Calu3 (cell line): ENCODE measurements around the gene EFCAB11. TPM values are rescaled to one million over a fixed set of nuclear protein-coding genes. Genes with fewer than 3 reads are reported as not detected.

Experiments used
- BruUV-seq: library from RNA; stranded (reverse); fragments of 400-500 nt; replicated peaks from 2 replicates; lab custom pipeline; 2021; lab: Mats Ljungman, UMichigan
- CTCF ChIA-PET: fragments of 300-600 bp; sonication (Branson Sonifier 250); formaldehyde crosslinking; loops from one replicate; lab custom pipeline; 2022; ENCODE audit warnings: antibody characterized with exemption; lab: Charles Lee
- DNase-seq: peaks from one replicate; pipeline ENCODE4 v3.0.0; 2022
- H3K27ac Mint-ChIP-seq: one replicate; pipeline ENCODE4 v1.8.0; 2022; ENCODE audit warnings: mixed read lengths; ENCODE audit not compliant: unreplicated experiment
- H3K27me3 Mint-ChIP-seq: one replicate; pipeline ENCODE4 v1.8.0; 2022; ENCODE audit warnings: mixed read lengths; ENCODE audit not compliant: unreplicated experiment
- H3K36me3 Mint-ChIP-seq: one replicate; pipeline ENCODE4 v1.8.0; 2022; ENCODE audit warnings: mild to moderate bottlenecking, moderate library complexity, mixed read lengths; ENCODE audit not compliant: insufficient read depth, unreplicated experiment
- H3K4me1 Mint-ChIP-seq: one replicate; pipeline ENCODE4 v1.8.0; 2022; ENCODE audit warnings: mild to moderate bottlenecking, low read depth, mixed read lengths; ENCODE audit not compliant: unreplicated experiment
- H3K4me3 Mint-ChIP-seq: one replicate; pipeline ENCODE4 v1.8.0; 2022; ENCODE audit warnings: mild to moderate bottlenecking, low read depth, moderate library complexity, mixed read lengths; ENCODE audit not compliant: unreplicated experiment
- H3K9me3 Mint-ChIP-seq: one replicate; pipeline ENCODE4 v1.8.0; 2022; ENCODE audit warnings: low read depth, mixed read lengths; ENCODE audit not compliant: unreplicated experiment
- intact Hi-C: fragments of 100-400 bp; cut with micrococcal nuclease; formaldehyde crosslinking; loops from one replicate; pipeline ENCODE4 v1.10.0; 2022; ENCODE audit not compliant: unreplicated experiment
- total RNA-seq: library from RNA; stranded (reverse); gene quantifications from 2 replicates; pipeline ENCODE4 v1.2.3, GENCODE V29; 2022
- TF ChIP-seq, protein P1 (sequence below): fragments of 200-600 bp; IDR thresholded peaks from one replicate; pipeline ENCODE4 v1.8.0; 2022; ENCODE audit warnings: antibody characterized with exemption; ENCODE audit not compliant: unreplicated experiment

The EFCAB11 gene
- total RNA-seq, 1 experiment from 2014 or later: 29.4 TPM

GRCh38 chr14:89862856-89863255 lies 91.7 kb downstream of the EFCAB11 start:
- no TSS peak for BruUV-seq
- Mint-ChIP-seq H3K4me1 (no peaks in the 10 kb centered on the region), H3K4me3 (no peak overlapping the region), H3K27me3 (no peaks in the 10 kb centered on the region), H3K9me3 (peaks cover 3% of the 10 kb centered on the region), H3K27ac (no peak overlapping the region), H3K36me3 (no peaks in the 10 kb centered on the region)
- CTCF ChIA-PET: no interaction called here
- intact Hi-C loops: no loop called here
- DNase-seq: no peak
- TF ChIP-seq, protein P1, sequence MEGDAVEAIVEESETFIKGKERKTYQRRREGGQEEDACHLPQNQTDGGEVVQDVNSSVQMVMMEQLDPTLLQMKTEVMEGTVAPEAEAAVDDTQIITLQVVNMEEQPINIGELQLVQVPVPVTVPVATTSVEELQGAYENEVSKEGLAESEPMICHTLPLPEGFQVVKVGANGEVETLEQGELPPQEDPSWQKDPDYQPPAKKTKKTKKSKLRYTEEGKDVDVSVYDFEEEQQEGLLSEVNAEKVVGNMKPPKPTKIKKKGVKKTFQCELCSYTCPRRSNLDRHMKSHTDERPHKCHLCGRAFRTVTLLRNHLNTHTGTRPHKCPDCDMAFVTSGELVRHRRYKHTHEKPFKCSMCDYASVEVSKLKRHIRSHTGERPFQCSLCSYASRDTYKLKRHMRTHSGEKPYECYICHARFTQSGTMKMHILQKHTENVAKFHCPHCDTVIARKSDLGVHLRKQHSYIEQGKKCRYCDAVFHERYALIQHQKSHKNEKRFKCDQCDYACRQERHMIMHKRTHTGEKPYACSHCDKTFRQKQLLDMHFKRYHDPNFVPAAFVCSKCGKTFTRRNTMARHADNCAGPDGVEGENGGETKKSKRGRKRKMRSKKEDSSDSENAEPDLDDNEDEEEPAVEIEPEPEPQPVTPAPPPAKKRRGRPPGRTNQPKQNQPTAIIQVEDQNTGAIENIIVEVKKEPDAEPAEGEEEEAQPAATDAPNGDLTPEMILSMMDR: no peak

GRCh38 chr14:89861630-89862029 lies 92.9 kb downstream of the EFCAB11 start:
- H3K36me3 Mint-ChIP-seq: no peaks in the 10 kb centered on the region
- no TSS peak for BruUV-seq
- intact Hi-C loops: no loop called here
- peaks cover 3% of the 10 kb centered on the region for H3K9me3 Mint-ChIP-seq
- H3K27ac Mint-ChIP-seq: no peak overlapping the region
- TF ChIP-seq, protein P1: no peak
- H3K27me3 Mint-ChIP-seq: no peaks in the 10 kb centered on the region
- H3K4me3 Mint-ChIP-seq: no peak overlapping the region
- no peaks in the 10 kb centered on the region for H3K4me1 Mint-ChIP-seq
- CTCF ChIA-PET: no interaction called here
- no peak for DNase-seq

DNA sequence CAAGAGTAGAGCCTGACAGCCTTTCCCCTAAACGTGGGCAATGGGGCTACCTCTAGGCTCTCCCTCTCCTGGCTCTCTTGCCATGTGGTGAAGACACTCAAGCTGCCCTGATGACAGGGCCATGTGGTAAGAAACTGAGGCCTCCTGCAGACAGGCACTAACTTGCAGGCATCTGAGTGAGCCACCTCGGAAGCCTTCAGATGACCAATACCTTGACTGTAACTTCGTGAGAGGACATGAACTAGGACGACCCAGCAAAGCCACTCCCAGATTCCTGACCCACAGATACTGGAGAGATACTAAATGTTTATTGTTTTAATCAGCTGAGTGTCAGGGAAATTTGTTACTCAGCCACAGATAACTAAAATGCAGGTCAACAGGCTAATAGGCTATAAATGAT lies 96.4 kb downstream of the EFCAB11 start:
- Mint-ChIP-seq H3K27me3 (no peaks in the 10 kb centered on the region), H3K4me3 (no peak overlapping the region), H3K9me3 (peaks cover 3% of the 10 kb centered on the region), H3K27ac (no peak overlapping the region), H3K36me3 (peaks cover 5% of the 10 kb centered on the region), H3K4me1 (no peaks in the 10 kb centered on the region)
- no peak for DNase-seq
- CTCF ChIA-PET: no interaction called here
- no TSS peak for BruUV-seq
- intact Hi-C loops: no loop called here
- TF ChIP-seq, protein P1: no peak

- intact Hi-C loops: no loop called here
- TF ChIP-seq, protein P1: no peak
- peaks cover 5% of the 10 kb centered on the region for H3K36me3 Mint-ChIP-seq
- H3K27me3 Mint-ChIP-seq: no peaks in the 10 kb centered on the region
- peaks cover 3% of the 10 kb centered on the region for H3K9me3 Mint-ChIP-seq
- H3K4me1 Mint-ChIP-seq: no peaks in the 10 kb centered on the region
- H3K4me3 Mint-ChIP-seq: no peak overlapping the region
- no TSS peak for BruUV-seq
- no peak for DNase-seq
- CTCF ChIA-PET: no interaction called here
- H3K27ac Mint-ChIP-seq: no peak overlapping the region
Observed at GRCh38 chr14:89856871-89857345, 97.6 kb downstream of the EFCAB11 start.
